Measurements from ENCODE around the gene SLCO2B1.

DNA sequence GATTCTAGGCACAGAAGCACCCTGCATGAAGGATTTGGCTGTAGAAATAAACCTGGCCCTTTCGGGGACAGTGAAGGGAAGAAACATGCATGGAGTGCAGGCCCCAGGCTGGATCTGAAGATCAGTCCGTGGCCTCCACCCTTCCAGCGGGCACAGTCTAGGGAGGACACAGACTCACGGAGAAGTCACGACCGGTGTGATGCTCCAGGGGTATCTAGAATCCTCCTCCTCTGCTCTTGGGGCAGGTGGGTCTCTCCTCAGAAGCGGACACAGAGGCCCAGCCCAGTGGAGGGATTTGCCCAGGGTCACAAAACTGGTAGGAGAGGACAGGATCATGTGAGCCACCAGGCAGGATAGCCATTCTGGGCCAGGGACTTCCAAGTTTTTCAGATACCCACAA, 22.4 kb downstream of the SLCO2B1 start:
- TF ChIP-seq, protein P1, sequence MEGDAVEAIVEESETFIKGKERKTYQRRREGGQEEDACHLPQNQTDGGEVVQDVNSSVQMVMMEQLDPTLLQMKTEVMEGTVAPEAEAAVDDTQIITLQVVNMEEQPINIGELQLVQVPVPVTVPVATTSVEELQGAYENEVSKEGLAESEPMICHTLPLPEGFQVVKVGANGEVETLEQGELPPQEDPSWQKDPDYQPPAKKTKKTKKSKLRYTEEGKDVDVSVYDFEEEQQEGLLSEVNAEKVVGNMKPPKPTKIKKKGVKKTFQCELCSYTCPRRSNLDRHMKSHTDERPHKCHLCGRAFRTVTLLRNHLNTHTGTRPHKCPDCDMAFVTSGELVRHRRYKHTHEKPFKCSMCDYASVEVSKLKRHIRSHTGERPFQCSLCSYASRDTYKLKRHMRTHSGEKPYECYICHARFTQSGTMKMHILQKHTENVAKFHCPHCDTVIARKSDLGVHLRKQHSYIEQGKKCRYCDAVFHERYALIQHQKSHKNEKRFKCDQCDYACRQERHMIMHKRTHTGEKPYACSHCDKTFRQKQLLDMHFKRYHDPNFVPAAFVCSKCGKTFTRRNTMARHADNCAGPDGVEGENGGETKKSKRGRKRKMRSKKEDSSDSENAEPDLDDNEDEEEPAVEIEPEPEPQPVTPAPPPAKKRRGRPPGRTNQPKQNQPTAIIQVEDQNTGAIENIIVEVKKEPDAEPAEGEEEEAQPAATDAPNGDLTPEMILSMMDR (IDR thresholded peaks at IDR 0.05; ENCODE audit: insufficient read depth, low read length): no peak
- no peak for TF ChIP-seq GABPA (IDR thresholded peaks at IDR 0.05; ENCODE audit: low read depth)
- no peak for TF ChIP-seq POLR2AphosphoS5 (IDR thresholded peaks at IDR 0.05; ENCODE audit: low read depth)

Data from HL-60 (cell line).